Endothelial cell of umbilical vein (primary cell): Measurements from ENCODE around the gene PARP16. TPM values are rescaled to one million over a fixed set of nuclear protein-coding genes. Genes with fewer than 3 reads are reported as not detected.

ENCODE experiments used
- BruUV-seq: library from RNA; stranded (reverse); fragments of 400-500 nt; replicated peaks from 2 replicates; lab custom pipeline; 2021; lab: Mats Ljungman, UMichigan
- CTCF ChIA-PET: fragments of 300-600, 350-600 bp; sonication (Branson Sonifier 250); formaldehyde crosslinking; loops from one replicate; lab custom pipeline; 2021; ENCODE audit warnings: antibody characterized with exemption, inconsistent platforms; lab: Charles Lee
- POLR2A ChIA-PET: fragments of 300-600, 350-600 bp; sonication (Branson Sonifier 250); formaldehyde crosslinking; loops from one replicate; lab custom pipeline; 2021; ENCODE audit warnings: antibody characterized with exemption, inconsistent platforms; lab: Charles Lee
- DNase-seq: peaks from one replicate; pipeline ENCODE4 v3.0.0-alpha.2; 2011; ENCODE audit warnings: low read depth, low spot score
- FAIRE-seq: peaks from 2 replicates; lab custom pipeline; 2011; peaks lifted over from hg19 to GRCh38; lab: Jason Lieb, UNC
- H2AFZ ChIP-seq: 2 replicates; pipeline ENCODE4 v1.6.0; 2012; ENCODE audit warnings: low read depth, low read length, control low read depth, inconsistent platforms
- H3K27ac ChIP-seq: 2 replicates; pipeline ENCODE4 v1.5.1; 2011; ENCODE audit warnings: low read depth, mild to moderate bottlenecking, control low read depth, low read length, moderate library complexity; ENCODE audit not compliant: insufficient read depth
- H3K27me3 ChIP-seq, 2 experiments: 2 replicates each; pipeline versions ENCODE4 v1.6.0 to v1.6.1; 2011; ENCODE audit warnings: low read length in 2 of 2, mixed read lengths in 1 of 2; ENCODE audit not compliant: control insufficient read depth in 2 of 2, insufficient read depth in 2 of 2
- H3K36me3 ChIP-seq, 2 experiments: 2 replicates in 1 of 2; 3 replicates in 1 of 2; pipeline ENCODE4 v1.5.1; 2011; ENCODE audit warnings: low read length in 2 of 2, mild to moderate bottlenecking in 1 of 2, moderate library complexity in 1 of 2; ENCODE audit not compliant: control insufficient read depth in 2 of 2, insufficient read depth in 2 of 2; ENCODE audit errors: extremely low read depth in 1 of 2
- H3K4me1 ChIP-seq: 3 replicates; pipeline ENCODE4 v1.5.1; 2011; ENCODE audit warnings: mild to moderate bottlenecking, low read length; ENCODE audit not compliant: control insufficient read depth, insufficient read depth; ENCODE audit errors: extremely low read depth
- H3K4me2 ChIP-seq: 2 replicates; pipeline ENCODE4 v1.6.1; 2011; ENCODE audit warnings: low read length, control low read depth, mixed read lengths; ENCODE audit not compliant: insufficient read depth
- H3K4me3 ChIP-seq, 3 experiments: fragments of 200-600 bp in 1 of 3; sonication (generic), shearing (Covaris generic) in 1 of 3; replicated peaks in 1 of 3; 2 replicates each; pipeline ENCODE4 v1.5.1; 2011 to 2016; ENCODE audit warnings: control low read depth in 3 of 3, low read length in 3 of 3, mild to moderate bottlenecking in 2 of 3, inconsistent platforms in 1 of 3, low read depth in 1 of 3, moderate library complexity in 1 of 3; ENCODE audit not compliant: insufficient read depth in 1 of 3
- H3K79me2 ChIP-seq: 2 replicates; pipeline ENCODE4 v1.6.0; 2012; ENCODE audit warnings: low read length, inconsistent platforms; ENCODE audit not compliant: control insufficient read depth, insufficient read depth
- H3K9ac ChIP-seq: replicated peaks from 2 replicates; pipeline ENCODE3; 2011; ENCODE audit warnings: low read length, control low read depth; ENCODE audit not compliant: insufficient read depth; ENCODE audit errors: extremely low read depth
- H3K9me1 ChIP-seq: replicated peaks from 3 replicates; pipeline ENCODE4 v1.6.0; 2011; ENCODE audit warnings: mild to moderate bottlenecking, low read length; ENCODE audit not compliant: control insufficient read depth, insufficient read depth; ENCODE audit errors: extremely low read depth
- H3K9me3 ChIP-seq: replicated peaks from 2 replicates; pipeline ENCODE4 v1.5.1; 2012; ENCODE audit warnings: low read length, inconsistent platforms; ENCODE audit not compliant: control insufficient read depth, insufficient read depth
- H4K20me1 ChIP-seq: replicated peaks from 2 replicates; pipeline ENCODE3; 2011; ENCODE audit warnings: mild to moderate bottlenecking, low read length; ENCODE audit not compliant: control insufficient read depth, insufficient read depth; ENCODE audit errors: extremely low read depth
- EZH2 ChIP-seq: IDR thresholded peaks from 2 replicates; pipeline ENCODE4 v1.6.1; 2012; ENCODE audit warnings: borderline replicate concordance, low read depth, mild to moderate bottlenecking, moderate library complexity, low read length, inconsistent platforms; ENCODE audit not compliant: severe bottlenecking
- FOS ChIP-seq: IDR thresholded peaks from 2 replicates; pipeline ENCODE4 v1.6.1; 2011; ENCODE audit warnings: mild to moderate bottlenecking, low read length, moderate library complexity, borderline replicate concordance; ENCODE audit not compliant: insufficient read depth
- GATA2 ChIP-seq: IDR thresholded peaks from 2 replicates; pipeline ENCODE4 v1.7.0; 2011; ENCODE audit warnings: low read depth, mild to moderate bottlenecking, moderate library complexity, mixed read lengths, low read length; ENCODE audit not compliant: insufficient read length, insufficient read depth
- JUN ChIP-seq: IDR thresholded peaks from 2 replicates; pipeline ENCODE4 v1.6.1; 2011; ENCODE audit warnings: borderline replicate concordance, low read depth; ENCODE audit not compliant: insufficient read length, insufficient read depth
- MAX ChIP-seq: IDR thresholded peaks from 2 replicates; pipeline ENCODE4 v1.6.1; 2011; ENCODE audit not compliant: insufficient read depth, insufficient read length
- MYC ChIP-seq: IDR thresholded peaks from one replicate; pipeline ENCODE4 v1.6.1; 2011; ENCODE audit warnings: mild to moderate bottlenecking, low read depth, low read length
- POLR2A ChIP-seq: IDR thresholded peaks from 2 replicates; pipeline ENCODE4 v1.6.1; 2012; ENCODE audit warnings: low read depth, mild to moderate bottlenecking, control low read depth, low read length
- POLR2AphosphoS5 ChIP-seq: IDR thresholded peaks from 2 replicates; pipeline ENCODE4 v1.6.1; 2012; ENCODE audit warnings: low read depth, mild to moderate bottlenecking, control low read depth, low read length, moderate library complexity; ENCODE audit not compliant: insufficient read depth
- dilution Hi-C: fragments of 300-500 bp; cut with MboI; formaldehyde crosslinking; loops from one replicate; pipeline ENCODE4 v1.15.0; 2019; ENCODE audit warnings: low sequenced_read_pairs; ENCODE audit not compliant: extremely low pct_ligation_motif_present
- intact Hi-C: fragments of 100-400 bp; cut with micrococcal nuclease; formaldehyde crosslinking; loops from one replicate; pipeline ENCODE4 v1.10.0; 2022
- polyA plus RNA-seq, 4 experiments: library from polyadenylated mRNA; depleted of rRNA in 3 of 4; stranded (reverse) in 3 of 4; unstranded in 1 of 4; fragments of >200 nt; gene quantifications; 2 replicates each; pipeline versions ENCODE4 v1.2.1 to v1.2.3, GENCODE V29; 2011 to 2012; ENCODE audit warnings: missing spikeins in 1 of 4
- total RNA-seq: library from RNA; stranded (reverse); gene quantifications from 2 replicates; pipeline ENCODE4 v1.2.3, GENCODE V29; 2021
- TF ChIP-seq, protein P1 (sequence below), 2 donors: IDR thresholded peaks; 1 replicate in 1 of 2; 2 replicates in 1 of 2; pipeline ENCODE4 v1.5.1; 2011; ENCODE audit warnings: low read length in 2 of 2, mild to moderate bottlenecking in 2 of 2, moderate library complexity in 2 of 2, control low read depth in 1 of 2, inconsistent platforms in 1 of 2, low read depth in 1 of 2; ENCODE audit not compliant: insufficient read depth in 1 of 2; ENCODE audit errors: extremely low read depth in 1 of 2

Gene PARP16
- total and polyA plus RNA-seq, 2 donors (not counting 3 experiments of a cell fraction or from before 2014, with no cell fraction given) = 3.9 to 6.3 TPM

GRCh38 chr15:65248511-65249255 is 38.0 kb downstream of the PARP16 start:
- Histone ChIP-seq H3K9ac (no peak overlapping the region), H3K4me2 (no peak overlapping the region), H2AFZ (no peak overlapping the region), H3K36me3 (no peaks in the 10 kb centered on the region), H3K9me1 (no peaks in the 10 kb centered on the region), H3K9me3 (no peaks in the 10 kb centered on the region), H3K79me2 (no peaks in the 10 kb centered on the region), H4K20me1 (no peaks in the 10 kb centered on the region), H3K27me3 (no peaks in the 10 kb centered on the region), H3K4me1 (no peaks in the 10 kb centered on the region), H3K4me3 (no peak overlapping the region), H3K27ac (no peak overlapping the region)
- ChIA-PET POLR2A (no interaction called here), CTCF (no interaction called here)
- dilution Hi-C loops = no loop called here
- DNase-seq (no peak), FAIRE-seq (no peak)
- BruUV-seq = no TSS peak
- intact Hi-C loops = no loop called here
- no peak for TF ChIP-seq JUN
- no peak for TF ChIP-seq EZH2
- no peak for TF ChIP-seq FOS
- TF ChIP-seq POLR2AphosphoS5 = no peak
- TF ChIP-seq GATA2 = no peak
- no peak for TF ChIP-seq MYC
- TF ChIP-seq, protein P1, sequence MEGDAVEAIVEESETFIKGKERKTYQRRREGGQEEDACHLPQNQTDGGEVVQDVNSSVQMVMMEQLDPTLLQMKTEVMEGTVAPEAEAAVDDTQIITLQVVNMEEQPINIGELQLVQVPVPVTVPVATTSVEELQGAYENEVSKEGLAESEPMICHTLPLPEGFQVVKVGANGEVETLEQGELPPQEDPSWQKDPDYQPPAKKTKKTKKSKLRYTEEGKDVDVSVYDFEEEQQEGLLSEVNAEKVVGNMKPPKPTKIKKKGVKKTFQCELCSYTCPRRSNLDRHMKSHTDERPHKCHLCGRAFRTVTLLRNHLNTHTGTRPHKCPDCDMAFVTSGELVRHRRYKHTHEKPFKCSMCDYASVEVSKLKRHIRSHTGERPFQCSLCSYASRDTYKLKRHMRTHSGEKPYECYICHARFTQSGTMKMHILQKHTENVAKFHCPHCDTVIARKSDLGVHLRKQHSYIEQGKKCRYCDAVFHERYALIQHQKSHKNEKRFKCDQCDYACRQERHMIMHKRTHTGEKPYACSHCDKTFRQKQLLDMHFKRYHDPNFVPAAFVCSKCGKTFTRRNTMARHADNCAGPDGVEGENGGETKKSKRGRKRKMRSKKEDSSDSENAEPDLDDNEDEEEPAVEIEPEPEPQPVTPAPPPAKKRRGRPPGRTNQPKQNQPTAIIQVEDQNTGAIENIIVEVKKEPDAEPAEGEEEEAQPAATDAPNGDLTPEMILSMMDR (IDR thresholded peaks at IDR 0.05; ENCODE audit: extremely low read depth in 1 of 2, insufficient read depth in 1 of 2, low read depth in 1 of 2, low read length in 2 of 2) = no peak
- TF ChIP-seq MAX = no peak
- no peak for TF ChIP-seq POLR2A
